Measurements from ENCODE around the gene KIF1A. TPM values are rescaled to one million over a fixed set of nuclear protein-coding genes. Genes with fewer than 3 reads are reported as not detected.

The KIF1A gene
- total RNA-seq, 2 donors from 2014 or later = 18.9 to 55.8 TPM

GRCh38 chr2:240727439-240727838 lies 92.6 kb downstream of the KIF1A start:
- H3K4me3 ChIP-seq = no peak overlapping the region
- no peaks in the 10 kb centered on the region for H3K36me3 ChIP-seq
- H3K27ac ChIP-seq = no peak overlapping the region
- 84% methylated on average over 9 of the region's 14 CpGs for WGBS
- intact Hi-C loops (cut with DNase I) = no loop called here
- no peaks in the 10 kb centered on the region for H3K27me3 ChIP-seq (replicated peaks; ENCODE audit: insufficient read depth)
- no peaks in the 10 kb centered on the region for H3K4me1 ChIP-seq (replicated peaks)
- H3K9me3 ChIP-seq = no peaks in the 10 kb centered on the region
- DNase-seq (ENCODE audit: low spot score) = no peak
- no peak for TF ChIP-seq POLR2A (IDR thresholded peaks at IDR 0.05)
- TF ChIP-seq, protein P1, sequence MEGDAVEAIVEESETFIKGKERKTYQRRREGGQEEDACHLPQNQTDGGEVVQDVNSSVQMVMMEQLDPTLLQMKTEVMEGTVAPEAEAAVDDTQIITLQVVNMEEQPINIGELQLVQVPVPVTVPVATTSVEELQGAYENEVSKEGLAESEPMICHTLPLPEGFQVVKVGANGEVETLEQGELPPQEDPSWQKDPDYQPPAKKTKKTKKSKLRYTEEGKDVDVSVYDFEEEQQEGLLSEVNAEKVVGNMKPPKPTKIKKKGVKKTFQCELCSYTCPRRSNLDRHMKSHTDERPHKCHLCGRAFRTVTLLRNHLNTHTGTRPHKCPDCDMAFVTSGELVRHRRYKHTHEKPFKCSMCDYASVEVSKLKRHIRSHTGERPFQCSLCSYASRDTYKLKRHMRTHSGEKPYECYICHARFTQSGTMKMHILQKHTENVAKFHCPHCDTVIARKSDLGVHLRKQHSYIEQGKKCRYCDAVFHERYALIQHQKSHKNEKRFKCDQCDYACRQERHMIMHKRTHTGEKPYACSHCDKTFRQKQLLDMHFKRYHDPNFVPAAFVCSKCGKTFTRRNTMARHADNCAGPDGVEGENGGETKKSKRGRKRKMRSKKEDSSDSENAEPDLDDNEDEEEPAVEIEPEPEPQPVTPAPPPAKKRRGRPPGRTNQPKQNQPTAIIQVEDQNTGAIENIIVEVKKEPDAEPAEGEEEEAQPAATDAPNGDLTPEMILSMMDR (IDR thresholded peaks at IDR 0.05) = no peak

- H3K36me3 ChIP-seq = no peaks in the 10 kb centered on the region
- H3K27ac ChIP-seq = no peak overlapping the region
- 88% methylated on average over 14 of the region's 14 CpGs for WGBS
- H3K4me3 ChIP-seq = no peak overlapping the region
- no peaks in the 10 kb centered on the region for H3K9me3 ChIP-seq
- TF ChIP-seq, protein P1 (IDR thresholded peaks at IDR 0.05) = no peak
- TF ChIP-seq POLR2AphosphoS5 (IDR thresholded peaks at IDR 0.05) = no peak
- no peak for TF ChIP-seq POLR2A (IDR thresholded peaks at IDR 0.05)
- intact Hi-C loops (cut with DNase I) = no loop called here
- H3K4me1 ChIP-seq (replicated peaks) = no peaks in the 10 kb centered on the region
- H3K27me3 ChIP-seq (replicated peaks; ENCODE audit: insufficient read depth) = no peaks in the 10 kb centered on the region
- no peak for DNase-seq (ENCODE audit: low spot score)
Measured at GRCh38 chr2:240726876-240727275, 93.1 kb downstream of the KIF1A start.

- Histone ChIP-seq H3K27me3 (replicated peaks; ENCODE audit: insufficient read depth) (no peaks in the 10 kb centered on the region), H3K9me3 (no peaks in the 10 kb centered on the region), H3K4me3 (no peak overlapping the region), H3K27ac (no peak overlapping the region), H3K4me1 (replicated peaks) (no peaks in the 10 kb centered on the region), H3K36me3 (no peaks in the 10 kb centered on the region)
- intact Hi-C loops (cut with DNase I) = no loop called here
- no peak for TF ChIP-seq POLR2A (IDR thresholded peaks at IDR 0.05)
- no peak for DNase-seq (ENCODE audit: low spot score)
- 78% methylated on average over 7 of the region's 7 CpGs for WGBS
Measured at GRCh38 chr2:240725671-240726070, 94.3 kb downstream of the KIF1A start.

- WGBS = 86% methylated on average over 12 of the region's 12 CpGs
- Histone ChIP-seq H3K27ac (no peak overlapping the region), H3K4me3 (no peak overlapping the region), H3K27me3 (replicated peaks; ENCODE audit: insufficient read depth) (no peaks in the 10 kb centered on the region), H3K4me1 (replicated peaks) (no peaks in the 10 kb centered on the region), H3K9me3 (no peaks in the 10 kb centered on the region), H3K36me3 (no peaks in the 10 kb centered on the region)
- DNase-seq (ENCODE audit: low spot score) = no peak
- intact Hi-C loops (cut with DNase I) = no loop called here
- TF ChIP-seq POLR2AphosphoS5 (IDR thresholded peaks at IDR 0.05) = no peak
- TF ChIP-seq, protein P1 (IDR thresholded peaks at IDR 0.05) = no peak
- no peak for TF ChIP-seq POLR2A (IDR thresholded peaks at IDR 0.05)
Measured at GRCh38 chr2:240725266-240725665, 94.8 kb downstream of the KIF1A start.

DNA sequence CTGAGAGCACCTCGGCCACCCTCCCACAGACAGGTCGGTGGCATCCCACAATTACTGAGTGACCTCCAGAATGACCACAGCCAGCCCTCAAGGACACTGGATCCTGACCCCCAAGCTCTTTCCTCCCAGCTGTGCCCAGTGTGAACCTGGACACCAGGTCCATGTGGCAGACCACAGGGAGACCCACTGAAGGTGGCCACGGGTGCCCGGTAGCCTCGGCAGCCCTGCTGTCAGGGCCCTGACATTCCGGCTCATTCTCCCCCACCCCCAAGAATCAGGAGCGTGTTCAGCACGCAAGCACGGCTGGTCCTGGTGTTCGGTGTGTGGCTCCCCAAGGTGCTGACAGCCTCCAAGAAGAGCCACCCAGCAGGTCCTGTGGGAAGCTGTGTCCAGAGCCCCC lies 95.6 kb downstream of the KIF1A start:
- 91% methylated on average over 10 of the region's 10 CpGs for WGBS

More for the DNA sequence above, 95.6 kb downstream of the KIF1A start:
- H3K27ac ChIP-seq = no peak overlapping the region
- no peak overlapping the region for H3K4me3 ChIP-seq
- intact Hi-C loops (cut with DNase I) = no loop called here
- no peaks in the 10 kb centered on the region for H3K27me3 ChIP-seq (replicated peaks; ENCODE audit: insufficient read depth)
- no peak for DNase-seq (ENCODE audit: low spot score)
- H3K9me3 ChIP-seq = no peaks in the 10 kb centered on the region
- H3K4me1 ChIP-seq (replicated peaks) = no peaks in the 10 kb centered on the region
- TF ChIP-seq, protein P1 (IDR thresholded peaks at IDR 0.05) = no peak
- TF ChIP-seq POLR2AphosphoS5 (IDR thresholded peaks at IDR 0.05) = no peak
- TF ChIP-seq POLR2A (IDR thresholded peaks at IDR 0.05) = no peak
- no peaks in the 10 kb centered on the region for H3K36me3 ChIP-seq
